Measurements from ENCODE around the gene ZFP92.

- TF ChIP-seq POLR2A (IDR thresholded peaks at IDR 0.05; ENCODE audit: low read depth, low read length) (no peak), POLR2AphosphoS5 (IDR thresholded peaks at IDR 0.05; ENCODE audit: low read depth, low read length) (no peak), TAF1 (IDR thresholded peaks at IDR 0.05; ENCODE audit: low read depth, low read length) (no peak), POU2F2 (IDR thresholded peaks at IDR 0.05; ENCODE audit: low read depth, low read length) (no peak)
These were observed 27.3 kb downstream of the ZFP92 start for GRCh38 chrX:153438532-153438931.
